GM12878 (cell line): ENCODE measurements around the gene SWT1. TPM values are rescaled to one million over a fixed set of nuclear protein-coding genes. Genes with fewer than 3 reads are reported as not detected.

Experiments used
- HCFC1 ChIP-seq: fragments of 150-350 bp; IDR thresholded peaks from 2 replicates; pipeline ENCODE4 v1.6.1; 2014; ENCODE audit warnings: low read length
- LARP7 ChIP-seq: fragments of 450-650 bp; IDR thresholded peaks from 2 replicates; pipeline ENCODE4 v1.6.1; 2017; ENCODE audit warnings: mild to moderate bottlenecking
- NR2C2 ChIP-seq: IDR thresholded peaks from 2 replicates; pipeline ENCODE4 v1.6.1; 2011; ENCODE audit warnings: borderline replicate concordance, low read depth; ENCODE audit not compliant: control insufficient read depth, insufficient read length
- RFX5 ChIP-seq: IDR thresholded peaks from 2 replicates; pipeline ENCODE4 v1.6.1; 2011; ENCODE audit warnings: low read depth, low read length, improper control_type of control experiment
- RUNX3 ChIP-seq: IDR thresholded peaks from 2 replicates; pipeline ENCODE4 v1.6.1; 2012; ENCODE audit warnings: low read length, inconsistent platforms
- ZNF24 ChIP-seq: fragments of 450-650 bp; IDR thresholded peaks from 2 replicates; pipeline ENCODE4 v1.6.1; 2017; ENCODE audit warnings: antibody characterized with exemption, mild to moderate bottlenecking
- polyA plus RNA-seq, 11 experiments: library from polyadenylated mRNA; depleted of rRNA in 4 of 11; unstranded in 6 of 11; stranded (reverse) in 5 of 11; fragments of >200 nt; fragmentation: Nextera tagmentation in 4 of 11; fragmentation: Illumina TruSeq in 1 of 11; extraction: Ambion mirVana in 4 of 11; extraction: Trizol in 1 of 11; gene quantifications; 1 replicate in 1 of 11; 2 replicates in 10 of 11; pipeline versions ENCODE4 v1.2.1 to v1.2.3, GENCODE V29; 2011 to 2016; ENCODE audit warnings: inconsistent platforms in 2 of 11, missing spikeins in 2 of 11, low read depth in 1 of 11
- total RNA-seq, 4 experiments: library from RNA; depleted of rRNA in 3 of 4; stranded (reverse); fragments of >200 nt in 3 of 4; fragmentation: Illumina TruSeq in 1 of 4; extraction: Trizol in 1 of 4; gene quantifications; 2 replicates each; pipeline versions ENCODE4 v1.2.1 to v1.2.3, GENCODE V29; 2013 to 2021
- TF ChIP-seq, protein P1 (sequence below): fragments of 450-650 bp; IDR thresholded peaks from 2 replicates; pipeline ENCODE4 v1.6.1; 2016; ENCODE audit warnings: mild to moderate bottlenecking, moderate library complexity, borderline replicate concordance
- TF ChIP-seq, protein P2 (sequence below): IDR thresholded peaks from 2 replicates; pipeline ENCODE4 v1.6.1; 2012; ENCODE audit warnings: mild to moderate bottlenecking, low read depth, low read length
- TF ChIP-seq, protein P3 (sequence below): IDR thresholded peaks from 2 replicates; pipeline ENCODE4 v1.6.1; 2012; ENCODE audit warnings: low read depth, low read length, improper control_type of control experiment

The SWT1 gene
- total and polyA plus RNA-seq, 10 of the 15 experiments (the other 5 are each of a cell fraction or from before 2014, with no cell fraction given): 1.0 to 4.2 (median 2.6) TPM

DNA sequence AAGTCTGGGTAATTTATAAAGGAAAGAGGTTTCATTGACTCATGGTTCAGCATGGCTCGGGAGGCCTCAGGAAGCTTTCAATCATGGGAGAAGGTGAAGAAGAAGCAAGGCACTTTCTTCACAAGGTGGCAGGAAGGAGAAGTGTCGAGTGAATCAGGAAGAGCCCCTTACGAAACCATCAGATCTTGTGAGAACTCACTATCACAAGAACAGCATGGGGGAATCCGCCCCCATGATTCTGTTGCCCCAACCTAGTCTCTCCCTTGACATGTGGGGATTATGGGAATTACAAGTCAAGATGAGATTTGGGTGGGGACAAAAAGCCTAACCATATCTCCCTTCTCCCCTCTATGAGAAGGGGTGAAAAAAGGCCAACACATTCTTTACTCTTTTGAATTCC, 171.3 kb downstream of the SWT1 start (continued):
- TF ChIP-seq, protein P1, sequence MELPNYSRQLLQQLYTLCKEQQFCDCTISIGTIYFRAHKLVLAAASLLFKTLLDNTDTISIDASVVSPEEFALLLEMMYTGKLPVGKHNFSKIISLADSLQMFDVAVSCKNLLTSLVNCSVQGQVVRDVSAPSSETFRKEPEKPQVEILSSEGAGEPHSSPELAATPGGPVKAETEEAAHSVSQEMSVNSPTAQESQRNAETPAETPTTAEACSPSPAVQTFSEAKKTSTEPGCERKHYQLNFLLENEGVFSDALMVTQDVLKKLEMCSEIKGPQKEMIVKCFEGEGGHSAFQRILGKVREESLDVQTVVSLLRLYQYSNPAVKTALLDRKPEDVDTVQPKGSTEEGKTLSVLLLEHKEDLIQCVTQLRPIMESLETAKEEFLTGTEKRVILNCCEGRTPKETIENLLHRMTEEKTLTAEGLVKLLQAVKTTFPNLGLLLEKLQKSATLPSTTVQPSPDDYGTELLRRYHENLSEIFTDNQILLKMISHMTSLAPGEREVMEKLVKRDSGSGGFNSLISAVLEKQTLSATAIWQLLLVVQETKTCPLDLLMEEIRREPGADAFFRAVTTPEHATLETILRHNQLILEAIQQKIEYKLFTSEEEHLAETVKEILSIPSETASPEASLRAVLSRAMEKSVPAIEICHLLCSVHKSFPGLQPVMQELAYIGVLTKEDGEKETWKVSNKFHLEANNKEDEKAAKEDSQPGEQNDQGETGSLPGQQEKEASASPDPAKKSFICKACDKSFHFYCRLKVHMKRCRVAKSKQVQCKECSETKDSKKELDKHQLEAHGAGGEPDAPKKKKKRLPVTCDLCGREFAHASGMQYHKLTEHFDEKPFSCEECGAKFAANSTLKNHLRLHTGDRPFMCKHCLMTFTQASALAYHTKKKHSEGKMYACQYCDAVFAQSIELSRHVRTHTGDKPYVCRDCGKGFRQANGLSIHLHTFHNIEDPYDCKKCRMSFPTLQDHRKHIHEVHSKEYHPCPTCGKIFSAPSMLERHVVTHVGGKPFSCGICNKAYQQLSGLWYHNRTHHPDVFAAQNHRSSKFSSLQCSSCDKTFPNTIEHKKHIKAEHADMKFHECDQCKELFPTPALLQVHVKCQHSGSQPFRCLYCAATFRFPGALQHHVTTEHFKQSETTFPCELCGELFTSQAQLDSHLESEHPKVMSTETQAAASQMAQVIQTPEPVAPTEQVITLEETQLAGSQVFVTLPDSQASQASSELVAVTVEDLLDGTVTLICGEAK: no peak
- TF ChIP-seq, protein P2, sequence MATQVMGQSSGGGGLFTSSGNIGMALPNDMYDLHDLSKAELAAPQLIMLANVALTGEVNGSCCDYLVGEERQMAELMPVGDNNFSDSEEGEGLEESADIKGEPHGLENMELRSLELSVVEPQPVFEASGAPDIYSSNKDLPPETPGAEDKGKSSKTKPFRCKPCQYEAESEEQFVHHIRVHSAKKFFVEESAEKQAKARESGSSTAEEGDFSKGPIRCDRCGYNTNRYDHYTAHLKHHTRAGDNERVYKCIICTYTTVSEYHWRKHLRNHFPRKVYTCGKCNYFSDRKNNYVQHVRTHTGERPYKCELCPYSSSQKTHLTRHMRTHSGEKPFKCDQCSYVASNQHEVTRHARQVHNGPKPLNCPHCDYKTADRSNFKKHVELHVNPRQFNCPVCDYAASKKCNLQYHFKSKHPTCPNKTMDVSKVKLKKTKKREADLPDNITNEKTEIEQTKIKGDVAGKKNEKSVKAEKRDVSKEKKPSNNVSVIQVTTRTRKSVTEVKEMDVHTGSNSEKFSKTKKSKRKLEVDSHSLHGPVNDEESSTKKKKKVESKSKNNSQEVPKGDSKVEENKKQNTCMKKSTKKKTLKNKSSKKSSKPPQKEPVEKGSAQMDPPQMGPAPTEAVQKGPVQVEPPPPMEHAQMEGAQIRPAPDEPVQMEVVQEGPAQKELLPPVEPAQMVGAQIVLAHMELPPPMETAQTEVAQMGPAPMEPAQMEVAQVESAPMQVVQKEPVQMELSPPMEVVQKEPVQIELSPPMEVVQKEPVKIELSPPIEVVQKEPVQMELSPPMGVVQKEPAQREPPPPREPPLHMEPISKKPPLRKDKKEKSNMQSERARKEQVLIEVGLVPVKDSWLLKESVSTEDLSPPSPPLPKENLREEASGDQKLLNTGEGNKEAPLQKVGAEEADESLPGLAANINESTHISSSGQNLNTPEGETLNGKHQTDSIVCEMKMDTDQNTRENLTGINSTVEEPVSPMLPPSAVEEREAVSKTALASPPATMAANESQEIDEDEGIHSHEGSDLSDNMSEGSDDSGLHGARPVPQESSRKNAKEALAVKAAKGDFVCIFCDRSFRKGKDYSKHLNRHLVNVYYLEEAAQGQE: no peak
- TF ChIP-seq HCFC1 (no peak), RUNX3 (no peak), RFX5 (no peak), ZNF24 (no peak), NR2C2 (no peak), LARP7 (no peak)
- TF ChIP-seq, protein P3, sequence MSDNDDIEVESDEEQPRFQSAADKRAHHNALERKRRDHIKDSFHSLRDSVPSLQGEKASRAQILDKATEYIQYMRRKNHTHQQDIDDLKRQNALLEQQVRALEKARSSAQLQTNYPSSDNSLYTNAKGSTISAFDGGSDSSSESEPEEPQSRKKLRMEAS: no peak
